ENCODE data around the gene ADRA2C. TPM values are rescaled to one million over a fixed set of nuclear protein-coding genes. Genes with fewer than 3 reads are reported as not detected.
"Not testable (repeated sequence)": the region's sequence is repeated elsewhere in the genome, so short reads cannot be mapped to it uniquely, and the experiment has no call there.

Gene ADRA2C
- total RNA-seq, 1 donor from 2014 or later: 0.96 TPM

- DNase-seq (ENCODE audit: low spot score): no peak
Observed at GRCh38 chr4:3810796-3811485, 44.8 kb downstream of the ADRA2C start.

- no peak for DNase-seq (ENCODE audit: low spot score)
Observed at GRCh38 chr4:3811621-3812020, 45.4 kb downstream of the ADRA2C start.

GRCh38 chr4:3812211-3812934 is 46.2 kb downstream of the ADRA2C start:
- no peak for DNase-seq (ENCODE audit: low spot score)

GRCh38 chr4:3813151-3814052 is 47.2 kb downstream of the ADRA2C start:
- DNase-seq (ENCODE audit: low spot score): no peak

GRCh38 chr4:3814053-3814570 is 47.9 kb downstream of the ADRA2C start:
- no peak for DNase-seq (ENCODE audit: low spot score)

- not testable (repeated sequence) for DNase-seq (ENCODE audit: low spot score)
Observed at GRCh38 chr4:3814838-3815237, 48.7 kb downstream of the ADRA2C start.

GRCh38 chr4:3816256-3816825 is 50.2 kb downstream of the ADRA2C start:
- DNase-seq (ENCODE audit: low spot score): no peak

- no peak for DNase-seq (ENCODE audit: low spot score)
Observed at GRCh38 chr4:3816983-3817960, 51.1 kb downstream of the ADRA2C start.

Other genes starting within 250 kb of the ADRA2C start
- 68.1 TPM for gene LRPAP1, start 234.0 kb upstream of the ADRA2C start, total RNA-seq (ENCODE audit: insufficient read depth, low replicate concordance)